Activated T-helper 2 cell treated with anti-CD3 and anti-CD28 coated beads, Interferon-gamma antibody, Interleukin-2, Interleukin-4, amounts not matched to agents 10 μg/mL and 5 μg/mL and 100 μg/mL, durations not matched to agents 14 hours and 24 hours and 36 hours (primary cell): ENCODE data around the gene FERMT2. TPM values are rescaled to one million over a fixed set of nuclear protein-coding genes. Genes with fewer than 3 reads are reported as not detected.

Experiments used
- DNase-seq: peaks from one replicate; pipeline ENCODE4 v3.0.0; 2021; ENCODE audit warnings: low spot score
- H3K27ac Mint-ChIP-seq: one replicate; pipeline ENCODE4 v1.8.0; 2021; ENCODE audit warnings: mixed read lengths
- H3K27me3 Mint-ChIP-seq: one replicate; pipeline ENCODE4 v1.8.0; 2021; ENCODE audit warnings: low read depth, mixed read lengths
- H3K36me3 Mint-ChIP-seq: one replicate; pipeline ENCODE4 v1.8.0; 2021; ENCODE audit warnings: low read depth, mixed read lengths
- H3K4me1 Mint-ChIP-seq: one replicate; pipeline ENCODE4 v1.8.0; 2021; ENCODE audit warnings: low read depth, mixed read lengths
- H3K4me3 Mint-ChIP-seq: one replicate; pipeline ENCODE4 v1.8.0; 2021; ENCODE audit warnings: low read depth, mild to moderate bottlenecking, moderate library complexity, mixed read lengths
- H3K9me3 Mint-ChIP-seq: one replicate; pipeline ENCODE4 v1.8.0; 2021; ENCODE audit warnings: mixed read lengths
- intact Hi-C: fragments of 100-400 bp; cut with micrococcal nuclease; formaldehyde crosslinking; loops from one replicate; pipeline ENCODE4 v1.15.1; 2023
- total RNA-seq: library from RNA; stranded (reverse); gene quantifications from 2 replicates; pipeline ENCODE4 v1.2.3, GENCODE V29; 2022

Gene FERMT2
- total RNA-seq, 1 donor from 2014 or later, result 1.7 TPM

DNA sequence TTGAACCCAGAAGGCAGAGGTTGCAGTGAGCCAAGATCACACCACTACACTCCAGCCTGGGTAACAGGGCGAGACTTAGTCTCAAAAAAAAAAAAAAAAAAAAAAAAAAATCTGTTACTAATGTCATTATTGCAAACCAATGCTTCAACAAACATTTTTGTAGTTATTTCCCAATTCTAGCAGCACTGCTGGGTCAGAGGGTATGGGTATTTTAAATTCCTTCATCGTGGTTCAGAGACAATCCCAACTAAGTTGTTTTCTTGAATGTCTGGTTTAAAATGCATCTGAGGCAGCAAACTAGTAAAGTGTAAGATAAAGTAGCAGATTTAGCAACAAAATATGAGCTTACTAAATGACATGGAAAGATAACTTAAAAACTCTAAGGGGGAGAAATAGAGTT, 65.6 kb downstream of the FERMT2 start:
- intact Hi-C loops, result no loop called here
- Mint-ChIP-seq H3K36me3 (no peaks in the 10 kb centered on the region), H3K4me1 (no peaks in the 10 kb centered on the region), H3K27ac (no peak overlapping the region), H3K27me3 (peaks cover 2% of the 10 kb centered on the region), H3K9me3 (no peaks in the 10 kb centered on the region), H3K4me3 (no peak overlapping the region)
- no peak for DNase-seq

DNA sequence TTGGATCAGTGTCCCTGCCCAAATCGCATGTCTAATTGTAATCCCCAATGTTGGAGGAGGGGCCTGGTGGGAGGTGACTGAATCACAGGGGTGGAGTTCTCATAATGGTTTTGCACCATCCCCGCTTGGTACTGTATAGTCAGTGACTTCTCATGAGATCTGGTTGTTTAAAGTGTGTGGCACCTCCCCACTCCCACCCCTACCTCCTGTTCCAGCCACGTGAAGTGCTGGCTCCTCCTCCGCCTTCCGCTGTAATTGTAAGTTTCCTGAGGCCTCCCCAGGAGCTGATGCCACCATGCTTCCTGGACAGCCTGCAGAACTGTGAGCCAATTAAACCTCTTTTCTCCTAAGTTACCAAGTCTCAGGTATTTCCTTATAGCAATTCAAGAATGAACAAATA, 67.2 kb downstream of the FERMT2 start:
- H3K27me3 Mint-ChIP-seq, result peaks cover 2% of the 10 kb centered on the region
- DNase-seq, result no peak
- no peaks in the 10 kb centered on the region for H3K9me3 Mint-ChIP-seq
- no peaks in the 10 kb centered on the region for H3K4me1 Mint-ChIP-seq
- H3K36me3 Mint-ChIP-seq, result no peaks in the 10 kb centered on the region
- intact Hi-C loops, result no loop called here
- no peak overlapping the region for H3K4me3 Mint-ChIP-seq
- no peak overlapping the region for H3K27ac Mint-ChIP-seq

DNA sequence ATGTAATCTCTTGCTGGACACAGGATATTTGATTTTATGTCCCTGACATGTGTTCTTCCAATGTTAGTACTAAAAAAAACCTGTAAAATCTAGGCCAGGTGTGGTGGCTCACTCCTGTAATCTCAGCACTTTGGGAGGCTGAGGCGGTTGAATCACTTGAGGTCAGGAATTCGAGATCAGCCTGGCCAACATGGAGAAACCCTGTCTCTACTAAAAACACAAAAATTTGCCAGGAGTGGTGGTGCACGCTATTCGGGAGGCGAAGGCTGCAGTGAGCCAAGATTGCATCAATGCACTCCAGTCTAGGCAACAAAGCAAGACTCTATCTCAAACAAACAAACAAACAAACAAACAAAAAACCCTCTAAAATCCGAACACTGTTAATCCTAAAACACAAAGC, 68.0 kb downstream of the FERMT2 start:
- Mint-ChIP-seq H3K4me3 (no peak overlapping the region), H3K4me1 (no peaks in the 10 kb centered on the region), H3K36me3 (no peaks in the 10 kb centered on the region), H3K27ac (no peak overlapping the region), H3K9me3 (no peaks in the 10 kb centered on the region), H3K27me3 (peaks cover 7% of the 10 kb centered on the region)
- DNase-seq, result no peak
- intact Hi-C loops, result no loop called here

DNA sequence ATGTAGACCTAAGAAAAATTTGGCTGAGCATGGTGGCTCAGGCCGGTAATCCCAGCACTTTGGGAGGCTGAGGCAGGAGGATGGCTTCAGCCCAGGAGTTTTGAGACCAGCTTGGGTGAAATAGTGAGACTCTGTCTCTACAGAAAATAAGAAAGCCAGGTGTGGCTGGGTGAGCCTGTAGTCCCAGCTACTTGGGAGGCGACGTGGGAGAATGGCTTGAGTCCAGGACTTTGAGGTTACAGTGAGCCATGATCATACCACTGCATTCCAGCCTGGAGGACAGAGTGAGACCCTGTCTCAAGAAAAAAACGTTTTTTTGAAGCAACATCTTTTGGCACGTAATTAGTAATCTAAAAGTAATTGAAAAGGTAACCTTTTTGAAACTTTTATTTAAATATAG, 70.9 kb downstream of the FERMT2 start:
- intact Hi-C loops, result no loop called here
- H3K36me3 Mint-ChIP-seq, result no peaks in the 10 kb centered on the region
- no peaks in the 10 kb centered on the region for H3K9me3 Mint-ChIP-seq
- no peak overlapping the region for H3K4me3 Mint-ChIP-seq
- DNase-seq, result no peak
- H3K4me1 Mint-ChIP-seq, result no peaks in the 10 kb centered on the region
- peaks cover 10% of the 10 kb centered on the region for H3K27me3 Mint-ChIP-seq
- no peak overlapping the region for H3K27ac Mint-ChIP-seq

DNA sequence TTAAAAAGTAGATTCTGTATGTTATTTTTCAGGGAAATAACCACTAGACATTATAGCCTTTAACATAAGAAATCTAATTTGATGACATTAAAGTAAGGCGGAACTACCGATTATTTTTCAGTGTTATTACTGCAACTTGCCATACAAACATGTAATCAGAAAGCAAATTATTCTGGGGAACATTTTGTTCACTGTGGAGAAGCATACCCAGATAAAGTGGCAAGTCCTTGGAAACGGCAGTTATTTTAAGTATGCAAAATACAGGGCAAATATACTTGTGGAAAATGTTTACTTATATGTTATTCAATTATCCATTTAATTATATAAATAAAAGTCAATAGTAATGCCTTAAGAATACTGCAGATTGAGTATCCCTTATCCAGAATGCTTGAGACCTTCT, 71.9 kb downstream of the FERMT2 start:
- Mint-ChIP-seq H3K4me3 (no peak overlapping the region), H3K4me1 (no peaks in the 10 kb centered on the region), H3K9me3 (no peaks in the 10 kb centered on the region), H3K36me3 (no peaks in the 10 kb centered on the region), H3K27ac (no peak overlapping the region), H3K27me3 (peaks cover 10% of the 10 kb centered on the region)
- intact Hi-C loops, result no loop called here
- DNase-seq, result no peak

DNA sequence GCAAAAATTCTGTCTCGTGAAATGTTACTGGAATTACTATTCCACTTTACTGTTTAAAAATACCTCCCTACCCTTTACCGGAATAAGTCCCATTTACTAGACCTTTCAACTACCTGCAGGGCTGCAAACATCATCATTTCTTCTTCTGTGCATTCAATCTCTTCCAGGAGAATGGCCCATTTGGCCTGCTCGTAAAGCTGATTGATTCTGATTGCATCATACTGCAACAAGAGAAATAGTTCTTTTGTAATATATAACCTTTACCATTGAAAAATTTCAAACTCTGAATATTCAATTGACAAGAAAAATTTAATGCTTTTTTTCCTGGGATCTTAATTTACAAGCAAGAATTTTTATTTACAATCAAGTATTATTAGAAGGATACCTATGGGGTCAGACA, 72.4 kb downstream of the FERMT2 start:
- Mint-ChIP-seq H3K4me1 (no peaks in the 10 kb centered on the region), H3K27me3 (peaks cover 10% of the 10 kb centered on the region), H3K36me3 (no peaks in the 10 kb centered on the region), H3K9me3 (no peaks in the 10 kb centered on the region), H3K27ac (no peak overlapping the region), H3K4me3 (no peak overlapping the region)
- intact Hi-C loops, result no loop called here
- DNase-seq, result no peak

DNA sequence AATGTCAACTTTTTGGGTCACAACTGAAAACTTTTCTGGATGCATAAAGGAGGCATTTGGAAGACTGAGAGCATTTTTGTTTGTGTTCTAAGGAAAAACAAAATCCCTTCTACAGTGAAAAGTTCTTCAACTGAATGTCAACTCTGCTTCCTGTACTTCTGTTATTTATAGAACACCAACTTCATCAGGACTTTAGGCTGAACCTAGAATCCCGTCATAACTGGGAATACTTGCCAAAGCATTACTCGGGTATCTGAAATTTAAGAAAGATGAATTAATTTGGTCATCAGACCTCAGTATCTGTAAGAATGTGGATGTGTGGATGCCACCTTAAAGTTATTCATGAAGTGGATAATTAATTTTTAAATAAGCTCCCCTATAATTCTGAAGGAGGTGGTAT, 73.2 kb downstream of the FERMT2 start:
- no peaks in the 10 kb centered on the region for H3K9me3 Mint-ChIP-seq
- DNase-seq, result no peak
- H3K27me3 Mint-ChIP-seq, result peaks cover 12% of the 10 kb centered on the region
- no peaks in the 10 kb centered on the region for H3K4me1 Mint-ChIP-seq
- H3K27ac Mint-ChIP-seq, result no peak overlapping the region
- no peaks in the 10 kb centered on the region for H3K36me3 Mint-ChIP-seq
- intact Hi-C loops, result no loop called here
- no peak overlapping the region for H3K4me3 Mint-ChIP-seq

DNA sequence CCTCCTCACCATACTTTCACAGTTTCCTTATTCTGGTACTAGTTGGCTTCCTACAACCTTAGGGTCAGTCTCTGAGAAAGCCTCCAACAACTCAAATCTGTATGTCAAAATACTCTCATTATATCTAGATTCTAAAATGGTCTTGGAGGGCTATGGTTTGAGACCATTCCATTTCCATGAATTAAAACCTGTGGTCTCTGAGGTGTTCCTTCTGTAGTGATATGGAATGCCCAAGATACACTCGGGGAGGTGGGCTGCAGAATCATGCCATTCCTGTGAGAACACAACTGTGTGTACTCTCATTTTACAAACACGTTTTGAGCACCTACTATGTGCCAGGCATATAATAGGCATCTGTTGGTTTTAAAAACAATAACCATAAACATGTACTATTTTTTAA, 74.0 kb downstream of the FERMT2 start:
- peaks cover 12% of the 10 kb centered on the region for H3K27me3 Mint-ChIP-seq
- H3K9me3 Mint-ChIP-seq, result no peaks in the 10 kb centered on the region
- H3K4me3 Mint-ChIP-seq, result no peak overlapping the region
- H3K4me1 Mint-ChIP-seq, result no peaks in the 10 kb centered on the region
- no peak overlapping the region for H3K27ac Mint-ChIP-seq
- DNase-seq, result no peak
- H3K36me3 Mint-ChIP-seq, result no peaks in the 10 kb centered on the region
- intact Hi-C loops, result no loop called here

DNA sequence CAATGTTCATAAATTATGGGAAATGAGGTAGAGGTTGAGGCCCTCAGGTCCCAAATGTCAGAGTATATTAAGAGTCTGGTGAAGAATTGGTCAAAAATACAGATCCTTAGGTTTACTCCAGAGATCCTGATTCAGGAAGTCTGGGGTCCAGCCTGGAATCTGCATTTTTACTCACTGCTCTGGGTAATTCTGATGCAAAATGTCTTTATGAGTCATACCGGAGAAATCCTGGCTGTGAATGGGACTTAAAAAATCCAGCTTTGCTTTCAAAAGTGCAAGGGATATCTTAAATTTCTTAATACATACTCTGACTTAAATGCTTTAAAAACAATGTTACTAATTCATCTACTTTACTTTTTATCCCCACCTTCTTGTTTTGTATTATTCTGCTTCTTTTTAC, 74.5 kb downstream of the FERMT2 start:
- no peaks in the 10 kb centered on the region for H3K36me3 Mint-ChIP-seq
- no peak overlapping the region for H3K4me3 Mint-ChIP-seq
- H3K27me3 Mint-ChIP-seq, result peaks cover 12% of the 10 kb centered on the region
- no peaks in the 10 kb centered on the region for H3K4me1 Mint-ChIP-seq
- no peak overlapping the region for H3K27ac Mint-ChIP-seq
- no peak for DNase-seq
- no peaks in the 10 kb centered on the region for H3K9me3 Mint-ChIP-seq
- intact Hi-C loops, result no loop called here

DNA sequence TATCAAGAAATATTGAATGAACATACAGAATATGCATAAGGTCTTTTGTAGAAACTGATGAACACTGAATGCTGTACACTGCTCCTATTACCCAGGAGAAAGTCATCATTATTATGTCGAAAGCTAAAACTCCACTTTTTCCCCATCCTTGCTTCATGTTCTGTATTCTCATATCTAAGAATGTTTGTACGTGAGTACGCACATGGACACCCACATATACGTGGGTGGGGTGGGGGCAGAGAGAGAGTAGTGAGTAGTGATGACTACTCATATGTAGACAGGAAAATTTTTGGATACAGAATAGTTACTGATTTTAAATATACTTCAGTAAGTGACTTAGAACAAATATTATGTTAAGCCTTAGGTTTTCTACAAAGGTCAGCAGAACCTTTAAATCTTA, 75.1 kb downstream of the FERMT2 start:
- peaks cover 10% of the 10 kb centered on the region for H3K27me3 Mint-ChIP-seq
- H3K36me3 Mint-ChIP-seq, result no peaks in the 10 kb centered on the region
- intact Hi-C loops, result no loop called here
- no peaks in the 10 kb centered on the region for H3K4me1 Mint-ChIP-seq
- no peaks in the 10 kb centered on the region for H3K9me3 Mint-ChIP-seq
- no peak overlapping the region for H3K27ac Mint-ChIP-seq
- no peak overlapping the region for H3K4me3 Mint-ChIP-seq
- DNase-seq, result no peak

DNA sequence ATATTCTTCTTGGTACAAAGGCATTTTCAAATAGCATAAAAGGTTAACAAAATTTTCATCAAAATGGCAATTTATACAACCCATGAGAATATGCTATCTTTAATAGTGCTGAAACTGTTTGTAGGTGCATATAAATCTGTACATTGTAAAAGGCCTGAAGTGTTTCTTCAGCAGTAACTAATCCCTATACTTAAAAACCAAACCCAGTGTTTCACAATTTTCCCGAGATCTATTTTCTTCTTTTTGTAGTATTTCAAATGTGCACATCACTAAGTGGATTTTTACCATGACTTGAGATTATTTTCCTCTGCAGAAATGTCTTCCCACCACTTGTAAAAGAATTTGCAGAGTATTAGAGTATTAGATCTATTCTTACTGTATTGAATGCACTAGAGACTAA, 76.5 kb downstream of the FERMT2 start:
- Mint-ChIP-seq H3K27ac (no peak overlapping the region), H3K4me1 (no peaks in the 10 kb centered on the region), H3K36me3 (no peaks in the 10 kb centered on the region), H3K4me3 (no peak overlapping the region), H3K9me3 (no peaks in the 10 kb centered on the region), H3K27me3 (peaks cover 10% of the 10 kb centered on the region)
- intact Hi-C loops, result no loop called here
- no peak for DNase-seq

DNA sequence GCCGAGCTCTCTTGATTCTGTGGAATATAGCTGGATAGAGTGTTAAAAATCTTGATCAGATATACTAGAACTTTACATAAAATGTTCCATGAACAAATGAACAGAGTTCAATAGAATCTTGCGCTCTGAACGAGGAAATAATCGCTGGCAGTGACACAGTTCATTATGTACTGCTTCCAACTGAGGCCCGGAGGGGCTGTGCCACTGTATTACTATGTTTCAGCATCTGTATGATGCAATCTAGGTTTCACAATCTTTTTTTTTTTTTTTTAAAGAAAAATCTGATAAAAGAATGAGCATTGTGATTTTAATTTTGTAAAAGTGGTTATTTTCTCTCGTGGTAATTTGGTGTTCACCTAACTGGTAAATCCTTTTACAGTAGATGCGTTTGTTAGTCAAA, 77.2 kb downstream of the FERMT2 start:
- no peaks in the 10 kb centered on the region for H3K9me3 Mint-ChIP-seq
- no peak overlapping the region for H3K27ac Mint-ChIP-seq
- intact Hi-C loops, result no loop called here
- H3K36me3 Mint-ChIP-seq, result no peaks in the 10 kb centered on the region
- no peak for DNase-seq
- no peak overlapping the region for H3K4me3 Mint-ChIP-seq
- no peaks in the 10 kb centered on the region for H3K4me1 Mint-ChIP-seq
- H3K27me3 Mint-ChIP-seq, result peaks cover 10% of the 10 kb centered on the region

DNA sequence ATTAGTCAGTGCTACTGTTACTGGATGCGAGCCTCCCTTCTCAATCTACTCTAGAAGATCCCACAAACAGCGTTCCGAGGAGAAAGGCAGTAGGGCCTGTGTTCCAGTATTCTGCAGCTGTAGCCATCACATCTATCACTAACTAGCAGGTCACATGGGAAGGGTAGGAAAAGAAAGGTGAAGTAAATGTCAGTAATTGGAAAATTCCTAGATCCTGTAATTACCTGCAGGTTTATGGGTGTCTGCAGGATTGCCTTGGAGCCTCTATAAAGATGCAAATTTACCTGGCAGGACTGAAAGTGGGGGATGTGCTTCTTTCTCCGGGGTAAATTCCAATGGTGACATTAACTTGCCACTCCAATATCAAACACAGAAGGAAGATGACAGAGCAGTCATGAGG, 77.8 kb downstream of the FERMT2 start:
- Mint-ChIP-seq H3K27ac (no peak overlapping the region), H3K4me3 (no peak overlapping the region), H3K9me3 (no peaks in the 10 kb centered on the region), H3K36me3 (no peaks in the 10 kb centered on the region), H3K27me3 (peaks cover 7% of the 10 kb centered on the region), H3K4me1 (no peaks in the 10 kb centered on the region)
- no peak for DNase-seq
- intact Hi-C loops, result no loop called here

DNA sequence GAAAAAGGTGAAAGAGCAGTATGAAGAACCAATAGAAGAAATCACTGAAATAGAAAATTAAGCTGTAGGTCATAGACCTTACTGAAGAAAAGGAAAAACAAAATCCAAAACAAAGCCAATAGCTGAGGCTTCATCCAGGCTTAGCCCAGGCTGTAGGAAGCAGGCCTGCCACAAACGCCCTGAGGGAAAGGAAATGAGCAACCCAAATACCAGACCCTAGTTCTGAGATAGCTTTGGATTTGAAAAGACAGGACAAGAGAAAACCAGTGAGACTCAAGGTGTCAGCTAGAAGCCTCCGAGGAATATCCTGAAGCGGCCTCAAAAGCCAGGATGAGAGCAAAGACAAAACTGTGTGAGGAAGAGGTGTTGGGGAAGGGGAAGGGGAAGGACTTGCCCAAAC, 79.2 kb downstream of the FERMT2 start:
- intact Hi-C loops, result no loop called here
- H3K27me3 Mint-ChIP-seq, result peaks cover 2% of the 10 kb centered on the region
- no peak overlapping the region for H3K4me3 Mint-ChIP-seq
- DNase-seq, result no peak
- H3K4me1 Mint-ChIP-seq, result no peaks in the 10 kb centered on the region
- no peaks in the 10 kb centered on the region for H3K36me3 Mint-ChIP-seq
- H3K9me3 Mint-ChIP-seq, result no peaks in the 10 kb centered on the region
- no peak overlapping the region for H3K27ac Mint-ChIP-seq
